Bronchial epithelial cell (primary cell): ENCODE measurements around the gene COX5A. TPM values are rescaled to one million over a fixed set of nuclear protein-coding genes. Genes with fewer than 3 reads are reported as not detected.
A peak's percentile ranks its signal among the peaks of the same experiment; 100 is the strongest.
"Not testable (repeated sequence)": the region's sequence is repeated elsewhere in the genome, so short reads cannot be mapped to it uniquely, and the experiment has no call there.

Source experiments
- DNase-seq: peaks from one replicate; pipeline ENCODE4 v3.0.0-alpha.2; 2010; ENCODE audit warnings: low read depth
- FAIRE-seq: peaks from 2 replicates; lab custom pipeline; 2011; peaks lifted over from hg19 to GRCh38; lab: Jason Lieb, UNC
- H3K27me3 ChIP-seq: 2 replicates; pipeline ENCODE4 v1.5.1; 2011; ENCODE audit warnings: low read length; ENCODE audit not compliant: control insufficient read depth, insufficient read depth
- H3K36me3 ChIP-seq: 2 replicates; pipeline ENCODE4 v1.5.1; 2011; ENCODE audit warnings: low read length; ENCODE audit not compliant: control insufficient read depth, insufficient read depth
- H3K4me3 ChIP-seq: 2 replicates; pipeline ENCODE4 v1.5.1; 2011; ENCODE audit warnings: mild to moderate bottlenecking, low read depth, low read length, control low read depth
- total RNA-seq: library from RNA; depleted of rRNA; stranded (reverse); fragments of >200 nt; gene quantifications from 2 replicates; pipeline ENCODE4 v1.2.1, GENCODE V29; 2014
- TF ChIP-seq, protein P1 (sequence below): IDR thresholded peaks from 2 replicates; pipeline ENCODE4 v1.5.1; 2011; ENCODE audit warnings: mild to moderate bottlenecking, moderate library complexity, low read length, control low read depth, inconsistent platforms; ENCODE audit not compliant: insufficient read depth, severe bottlenecking

COX5A gene
- total RNA-seq, 1 donor from 2014 or later: 66.6 TPM

GRCh38 chr15:74955017-74955416 lies 17.1 kb upstream of the COX5A start:
- DNase-seq (no peak), FAIRE-seq (no peak)
- TF ChIP-seq, protein P1, sequence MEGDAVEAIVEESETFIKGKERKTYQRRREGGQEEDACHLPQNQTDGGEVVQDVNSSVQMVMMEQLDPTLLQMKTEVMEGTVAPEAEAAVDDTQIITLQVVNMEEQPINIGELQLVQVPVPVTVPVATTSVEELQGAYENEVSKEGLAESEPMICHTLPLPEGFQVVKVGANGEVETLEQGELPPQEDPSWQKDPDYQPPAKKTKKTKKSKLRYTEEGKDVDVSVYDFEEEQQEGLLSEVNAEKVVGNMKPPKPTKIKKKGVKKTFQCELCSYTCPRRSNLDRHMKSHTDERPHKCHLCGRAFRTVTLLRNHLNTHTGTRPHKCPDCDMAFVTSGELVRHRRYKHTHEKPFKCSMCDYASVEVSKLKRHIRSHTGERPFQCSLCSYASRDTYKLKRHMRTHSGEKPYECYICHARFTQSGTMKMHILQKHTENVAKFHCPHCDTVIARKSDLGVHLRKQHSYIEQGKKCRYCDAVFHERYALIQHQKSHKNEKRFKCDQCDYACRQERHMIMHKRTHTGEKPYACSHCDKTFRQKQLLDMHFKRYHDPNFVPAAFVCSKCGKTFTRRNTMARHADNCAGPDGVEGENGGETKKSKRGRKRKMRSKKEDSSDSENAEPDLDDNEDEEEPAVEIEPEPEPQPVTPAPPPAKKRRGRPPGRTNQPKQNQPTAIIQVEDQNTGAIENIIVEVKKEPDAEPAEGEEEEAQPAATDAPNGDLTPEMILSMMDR: no peak
- H3K27me3 ChIP-seq: peaks cover 16% of the 10 kb centered on the region
- no peaks in the 10 kb centered on the region for H3K36me3 ChIP-seq
- no peak overlapping the region for H3K4me3 ChIP-seq

DNA sequence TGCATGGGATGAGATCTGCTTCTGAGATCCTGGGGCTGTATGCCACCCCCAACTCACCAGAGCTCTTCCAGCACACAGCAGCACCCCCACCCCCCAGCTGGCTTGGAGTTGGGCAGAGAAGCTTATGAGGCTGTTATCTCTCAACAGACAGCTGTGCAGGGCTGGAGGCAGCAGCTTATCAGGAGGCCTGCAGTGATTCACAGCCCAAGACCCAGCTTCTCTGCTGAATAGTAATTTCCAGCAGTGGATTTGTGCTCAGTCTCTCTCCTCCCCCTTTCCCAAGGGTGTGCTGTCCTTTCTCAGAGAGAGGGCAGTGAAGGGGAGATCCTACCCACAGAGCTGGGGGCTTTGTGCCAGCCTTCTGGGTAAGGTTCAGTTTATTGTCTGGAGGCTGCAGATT lies 16.6 kb upstream of the COX5A start:
- FAIRE-seq: no peak
- DNase-seq: no peak
- Histone ChIP-seq H3K27me3 (peaks cover 15% of the 10 kb centered on the region), H3K36me3 (no peaks in the 10 kb centered on the region), H3K4me3 (no peak overlapping the region)
- TF ChIP-seq, protein P1: no peak

GRCh38 chr15:74951006-74951405 lies 13.1 kb upstream of the COX5A start:
- Histone ChIP-seq H3K36me3 (no peaks in the 10 kb centered on the region), H3K27me3 (no peaks in the 10 kb centered on the region), H3K4me3 (no peak overlapping the region)
- DNase-seq: no peak
- TF ChIP-seq, protein P1: no peak
- no peak for FAIRE-seq

GRCh38 chr15:74950078-74950908 lies 12.4 kb upstream of the COX5A start:
- no peak overlapping the region for H3K4me3 ChIP-seq
- H3K36me3 ChIP-seq: no peaks in the 10 kb centered on the region
- DNase-seq: peak; percentile 69
- no peak for FAIRE-seq
- no peaks in the 10 kb centered on the region for H3K27me3 ChIP-seq
- TF ChIP-seq, protein P1: peak; percentile 94

DNA sequence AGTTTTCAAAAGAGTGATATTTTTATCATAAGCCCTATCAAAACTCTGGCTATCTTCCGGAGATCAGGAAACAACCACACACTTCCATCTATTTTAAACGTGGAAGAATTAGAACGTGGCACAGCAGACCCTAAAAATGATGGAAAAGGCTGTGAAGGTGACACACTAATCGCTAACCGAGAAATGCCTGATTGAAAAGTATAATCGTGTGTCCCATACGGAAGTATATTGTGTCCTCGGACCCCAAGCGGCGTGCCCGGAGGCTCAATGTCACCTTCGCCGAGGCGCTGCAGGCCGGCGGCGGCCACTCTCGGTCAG lies 642 bp downstream of the COX5A start:
- Histone ChIP-seq H3K36me3 (no peaks in the 10 kb centered on the region), H3K4me3 (peak overlapping the region; percentile 81), H3K27me3 (no peaks in the 10 kb centered on the region)
- TF ChIP-seq, protein P1: no peak
- DNase-seq (no peak), FAIRE-seq (no peak)

- H3K36me3 ChIP-seq, DNase-seq, FAIRE-seq: not testable (repeated sequence)
Measured at GRCh38 chr15:74935193-74935592, 2.7 kb downstream of the COX5A start.

More at GRCh38 chr15:74935193-74935592, 2.7 kb downstream of the COX5A start:
- not testable (repeated sequence) for H3K27me3 ChIP-seq, H3K4me3 ChIP-seq
